GM21786 (cell line): ENCODE results near the gene PIP5K1C.
"Not testable (repeated sequence)": the region's sequence is repeated elsewhere in the genome, so short reads cannot be mapped to it uniquely, and the experiment has no call there.

Experiments
- ATAC-seq: cut with Tn5 transposase; IDR thresholded peaks from one replicate; pipeline ENCODE4 v1.9.1; 2021; ENCODE audit not compliant: unreplicated experiment

Gene PIP5K1C

GRCh38 chr19:3678188-3678587, 22.1 kb downstream of the PIP5K1C start:
- ATAC-seq: no peak

DNA sequence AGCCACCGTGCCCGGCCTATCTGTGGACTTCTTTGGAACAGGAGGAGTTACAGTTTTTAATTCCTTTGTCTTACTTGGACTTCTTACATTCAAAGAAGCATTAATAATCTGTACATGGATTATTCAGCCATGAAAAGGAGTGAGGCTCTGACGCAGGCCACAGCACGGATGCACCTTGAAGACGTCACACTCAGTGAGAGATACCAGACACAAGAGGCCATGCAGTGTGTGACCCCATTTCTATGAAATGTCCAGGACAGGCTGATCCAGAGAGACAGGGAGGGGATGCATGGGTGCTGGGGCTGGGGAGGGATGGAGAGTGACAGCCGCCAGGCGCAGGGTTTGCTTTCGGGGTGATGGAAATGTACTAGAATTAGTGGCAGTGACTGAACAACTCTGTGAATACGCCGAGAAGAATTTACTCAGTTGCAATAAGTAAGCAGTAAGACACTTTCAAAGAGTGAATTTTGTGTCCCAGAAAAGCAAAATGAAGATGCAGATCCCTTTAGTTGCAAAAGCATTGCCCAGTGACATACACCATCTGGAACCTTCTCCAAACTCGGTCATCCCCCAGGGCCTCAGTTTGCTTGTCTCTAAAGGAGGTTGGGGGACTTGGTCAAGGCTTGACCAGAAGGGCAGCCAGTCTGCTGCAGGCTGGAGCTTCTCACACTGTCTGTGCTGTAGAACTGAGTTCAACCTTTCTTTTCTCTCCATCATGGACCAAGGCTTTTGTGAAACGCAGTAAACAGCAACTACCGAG, 25.3 kb downstream of the PIP5K1C start:
- ATAC-seq: no peak

GRCh38 chr19:3673506-3674439, 26.5 kb downstream of the PIP5K1C start:
- no peak for ATAC-seq

- no peak for ATAC-seq
Observed at GRCh38 chr19:3672993-3673392, 27.3 kb downstream of the PIP5K1C start.

GRCh38 chr19:3672575-3672948, 27.7 kb downstream of the PIP5K1C start:
- no peak for ATAC-seq

GRCh38 chr19:3671680-3672574, 28.3 kb downstream of the PIP5K1C start:
- no peak for ATAC-seq

GRCh38 chr19:3670796-3671679, 29.2 kb downstream of the PIP5K1C start:
- ATAC-seq: no peak

DNA sequence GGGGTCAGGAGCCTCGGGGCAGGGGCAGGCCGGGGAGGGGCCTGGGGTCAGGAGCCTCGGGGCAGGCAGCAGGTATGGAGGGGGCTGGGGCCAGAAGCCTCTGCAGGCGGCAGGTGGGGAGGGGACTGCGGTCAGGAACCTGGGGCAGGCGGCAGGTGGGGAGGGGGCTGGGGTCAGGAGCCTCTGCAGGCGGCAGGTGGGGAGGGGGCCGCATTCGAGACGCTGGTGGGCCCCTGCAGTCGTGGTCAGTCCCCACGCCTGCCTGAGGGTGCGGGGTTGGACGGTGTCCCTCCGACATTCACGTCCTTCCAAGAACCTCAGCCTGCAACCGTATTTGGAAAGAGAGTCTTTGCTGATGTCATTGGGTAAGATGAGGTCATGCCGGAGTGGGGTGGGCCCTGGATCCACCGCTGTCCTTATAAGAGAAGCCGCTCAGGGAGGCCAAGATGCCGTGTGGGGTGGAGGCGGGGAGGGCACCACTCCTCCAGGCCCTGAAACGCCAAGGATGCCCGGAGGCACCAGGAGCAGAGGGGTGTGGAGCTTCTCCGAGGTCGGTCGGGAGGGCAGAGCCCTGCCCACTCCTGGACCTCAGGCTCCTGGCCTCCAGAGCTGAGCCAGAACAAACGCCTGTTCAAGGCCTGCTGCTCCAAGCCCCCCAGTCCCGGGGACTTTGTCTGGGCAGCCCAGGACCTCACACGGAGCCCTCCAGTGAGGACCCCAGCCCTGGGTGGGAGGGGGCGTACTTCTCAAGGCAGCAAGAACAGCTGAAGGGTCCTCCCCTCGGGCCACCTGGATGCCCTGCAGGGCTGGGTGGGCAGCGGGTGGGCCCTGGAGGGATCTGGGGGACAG, 30.1 kb downstream of the PIP5K1C start:
- ATAC-seq: no peak

- no peak for ATAC-seq
Observed at GRCh38 chr19:3669082-3669946, 31.0 kb downstream of the PIP5K1C start.

DNA sequence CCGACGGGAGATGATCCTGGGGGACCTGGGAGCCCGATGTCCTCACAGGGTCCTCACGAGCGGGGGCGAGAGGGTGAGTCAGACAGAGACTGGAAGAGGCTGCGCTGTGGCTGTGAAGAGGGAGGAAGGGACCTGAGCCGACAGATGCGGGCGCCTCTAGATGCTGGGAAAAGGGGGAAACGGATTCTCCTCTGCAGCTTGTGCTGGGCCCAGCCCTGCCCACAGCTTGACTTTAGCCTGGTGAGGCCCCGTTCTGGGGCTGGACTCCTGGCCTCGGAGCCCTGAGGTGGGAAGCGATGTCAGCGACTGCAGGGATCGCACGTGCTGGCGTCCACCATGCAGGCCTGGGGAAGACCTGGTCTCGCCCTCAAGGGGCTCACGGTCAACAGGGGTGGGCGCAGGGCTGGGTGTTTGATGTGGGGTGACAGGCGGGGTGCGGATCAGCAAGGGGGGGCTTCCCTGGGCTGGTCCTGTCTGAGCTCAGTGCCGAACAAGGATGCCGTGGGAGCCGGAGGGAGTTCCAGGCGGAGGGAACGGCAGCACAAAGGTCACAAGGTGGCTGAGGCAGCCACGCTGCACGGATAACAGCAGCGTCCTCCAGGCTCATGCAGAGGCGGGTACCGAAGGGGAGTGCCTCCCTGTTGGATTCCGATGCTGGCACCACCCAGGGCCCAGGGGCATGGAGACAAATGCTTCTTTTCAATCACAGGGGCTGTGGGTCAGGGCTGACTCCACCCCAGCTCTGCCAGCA, 31.8 kb downstream of the PIP5K1C start:
- ATAC-seq: no peak

DNA sequence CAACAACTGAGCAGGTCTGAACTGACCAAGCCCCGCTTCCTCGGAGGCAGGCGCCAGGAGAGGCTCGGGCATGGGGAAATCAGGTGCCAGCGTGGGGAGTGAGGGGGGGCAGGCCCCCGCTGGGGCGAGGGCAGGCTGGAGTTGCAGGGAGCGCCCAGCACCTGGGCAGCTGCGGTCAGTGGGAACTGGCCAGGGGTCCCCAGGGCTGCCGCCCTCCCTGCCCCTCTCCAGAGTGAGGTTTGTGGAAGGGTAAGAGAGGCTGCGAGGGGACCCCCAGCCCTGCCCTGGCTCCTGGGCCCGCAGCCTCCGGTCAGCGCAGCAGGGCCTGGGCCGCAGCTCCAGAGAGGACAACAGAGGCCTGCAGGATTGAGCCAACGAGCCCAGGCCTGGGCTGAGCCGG, 32.5 kb downstream of the PIP5K1C start:
- no peak for ATAC-seq

DNA sequence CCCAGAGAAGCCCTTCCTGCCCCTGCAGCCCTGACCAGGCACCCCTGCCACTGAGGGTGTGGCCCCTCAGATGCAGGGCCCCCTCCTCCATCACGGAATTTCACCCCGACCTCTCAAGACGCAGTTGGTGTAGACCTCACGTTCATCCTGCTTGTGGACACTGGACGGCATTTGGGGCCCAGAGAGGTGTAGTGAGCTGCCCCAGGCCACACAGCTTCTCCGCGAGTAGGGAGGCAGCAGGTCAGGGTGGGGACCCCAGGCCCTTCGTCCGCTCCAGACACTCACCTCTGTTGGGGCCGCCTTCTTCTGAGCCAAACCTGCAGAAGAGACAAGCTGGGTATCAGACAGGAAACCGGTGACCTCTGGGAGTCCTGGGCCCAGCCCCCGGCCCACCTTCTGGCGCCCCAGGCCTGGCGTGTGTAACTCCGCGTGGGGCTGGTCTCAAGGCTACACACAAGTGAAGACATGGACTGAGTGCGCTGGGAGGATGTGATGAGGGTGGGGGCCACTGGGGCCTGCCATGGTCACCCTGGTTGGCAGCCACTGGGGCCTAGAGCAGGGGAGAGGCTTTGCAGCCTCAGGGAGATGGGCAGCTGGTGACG, 33.1 kb downstream of the PIP5K1C start:
- no peak for ATAC-seq

DNA sequence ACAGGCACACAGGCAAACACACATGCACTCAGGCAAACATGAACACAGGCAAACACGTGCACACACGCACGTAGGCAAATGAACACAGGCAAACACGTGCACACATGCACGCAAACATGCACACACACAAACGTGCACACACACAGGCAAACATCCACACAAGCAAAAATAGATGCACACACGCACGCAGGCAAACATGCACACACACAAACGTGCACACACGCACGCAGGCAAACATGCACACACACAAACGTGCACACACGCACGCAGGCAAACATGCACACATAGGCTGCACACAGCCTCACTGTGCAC, 33.8 kb downstream of the PIP5K1C start:
- ATAC-seq: not testable (repeated sequence)

- no peak for ATAC-seq
Observed at GRCh38 chr19:3665681-3666544, 34.4 kb downstream of the PIP5K1C start.

- ATAC-seq: no peak
Observed at GRCh38 chr19:3664879-3665642, 35.2 kb downstream of the PIP5K1C start.

GRCh38 chr19:3663838-3664237, 36.4 kb downstream of the PIP5K1C start:
- no peak for ATAC-seq
